ENCODE measurements around the gene USF3. TPM values are rescaled to one million over a fixed set of nuclear protein-coding genes. Genes with fewer than 3 reads are reported as not detected.

Gene USF3
- total RNA-seq: 3.8 and 4.4 TPM in 2 replicates

GRCh38 chr3:113695786-113696645 lies at the start of gene USF3:
USF3 (minus strand) TSS chr3:113696642; CDS start chr3:113674878, 21,764 bp downstream.

GRCh38 chr3:113745756-113746547 lies 49.5 kb upstream of the USF3 start, which contains the start of gene NAA50:
NAA50 (minus strand) TSS chr3:113746249; CDS start chr3:113745949, 300 bp downstream.

Other genes with a start within 250 kb of the USF3 start
- 10.2 and 12.2 TPM in 2 replicates for gene SPICE1, start 181.5 kb downstream of the USF3 start, total RNA-seq
- under 0.01 TPM in 1 of 2 replicates, not detected in the other for gene SIDT1, start 164.1 kb downstream of the USF3 start, total RNA-seq
- gene NAA50, start 49.6 kb upstream of the USF3 start, total RNA-seq: 145 and 194 TPM in 2 replicates
- 128 and 165 TPM in 2 replicates for gene ATP6V1A, start 50.4 kb upstream of the USF3 start, total RNA-seq
- gene GRAMD1C, start 142.1 kb upstream of the USF3 start, total RNA-seq: 1.3 and 2.1 TPM in 2 replicates

Data from smooth muscle cell of bladder (primary cell).